Neural progenitor cell (in vitro differentiated cells): ENCODE data around the gene SRRM2. TPM values are rescaled to one million over a fixed set of nuclear protein-coding genes. Genes with fewer than 3 reads are reported as not detected.
A peak's percentile ranks its signal among the peaks of the same experiment; 100 is the strongest.

Experiments
- DNase-seq: peaks from one replicate; pipeline ENCODE4 v3.0.0-alpha.2; 2016; ENCODE audit warnings: low spot score
- H2AFZ ChIP-seq: fragments of 200-600 bp; sonication (generic); replicated peaks from 2 replicates; pipeline ENCODE4 v1.6.1; 2016; ENCODE audit warnings: antibody characterized with exemption
- H3F3A ChIP-seq: fragments of 200-600 bp; sonication (generic); 2 replicates; pipeline ENCODE4 v1.6.1; 2016; ENCODE audit warnings: antibody characterized with exemption, low read depth
- H3K27ac ChIP-seq: fragments of 200-600 bp; sonication (generic); 2 replicates; pipeline ENCODE4 v1.5.1; 2016; ENCODE audit warnings: mild to moderate bottlenecking
- H3K27me3 ChIP-seq: fragments of 200-600 bp; sonication (generic); 2 replicates; pipeline ENCODE4 v1.6.1; 2016; ENCODE audit warnings: mild to moderate bottlenecking, moderate library complexity
- H3K36me3 ChIP-seq: fragments of 200-600 bp; sonication (generic); 2 replicates; pipeline ENCODE4 v1.5.1; 2016
- H3K4me1 ChIP-seq: fragments of 200-600 bp; sonication (generic); 2 replicates; pipeline ENCODE4 v1.6.1; 2016; ENCODE audit warnings: mixed run types
- H3K4me2 ChIP-seq: fragments of 200-600 bp; sonication (generic); 2 replicates; pipeline ENCODE4 v1.6.1; 2016
- H3K4me3 ChIP-seq: fragments of 200-600 bp; sonication (generic); 2 replicates; pipeline ENCODE4 v1.5.1; 2016
- H3K79me2 ChIP-seq: fragments of 200-600 bp; sonication (generic); 2 replicates; pipeline ENCODE4 v1.6.1; 2016; ENCODE audit warnings: low read depth
- H3K9ac ChIP-seq: fragments of 200-600 bp; sonication (generic); 2 replicates; pipeline ENCODE4 v1.6.1; 2016
- H3K9me3 ChIP-seq: fragments of 200-600 bp; sonication (generic); 2 replicates; pipeline ENCODE4 v1.5.1; 2016; ENCODE audit warnings: low read depth
- H4K20me1 ChIP-seq: fragments of 200-600 bp; sonication (generic); 2 replicates; pipeline ENCODE4 v1.6.1; 2016; ENCODE audit warnings: low read depth
- H3K27ac Mint-ChIP-seq: 3 replicates; pipeline ENCODE4 v1.8.0; 2021; ENCODE audit warnings: mixed read lengths
- H3K27me3 Mint-ChIP-seq: 2 replicates; pipeline ENCODE4 v1.8.0; 2022; ENCODE audit warnings: low read depth, mild to moderate bottlenecking, inconsistent platforms, moderate library complexity, mixed read lengths; ENCODE audit not compliant: insufficient read depth
- H3K36me3 Mint-ChIP-seq: 3 replicates; pipeline ENCODE4 v1.8.0; 2021; ENCODE audit warnings: mixed read lengths
- H3K4me1 Mint-ChIP-seq: 3 replicates; pipeline ENCODE4 v1.8.0; 2021; ENCODE audit warnings: mixed read lengths
- H3K4me3 Mint-ChIP-seq: 3 replicates; pipeline ENCODE4 v1.8.0; 2021; ENCODE audit warnings: mild to moderate bottlenecking, moderate library complexity, mixed read lengths
- H3K9me3 Mint-ChIP-seq: 3 replicates; pipeline ENCODE4 v1.8.0; 2020; ENCODE audit warnings: mixed read lengths
- CTCF ChIP-seq: fragments of 200-600 bp; sonication (generic); IDR thresholded peaks from 2 replicates; pipeline ENCODE4 v1.5.1; 2017; ENCODE audit warnings: antibody characterized with exemption, mild to moderate bottlenecking
- EZH2 ChIP-seq: fragments of 200-600 bp; sonication (generic); IDR thresholded peaks from 2 replicates; pipeline ENCODE4 v1.6.1; 2017; ENCODE audit warnings: antibody characterized with exemption, mild to moderate bottlenecking, moderate library complexity
- EZH2phosphoT487 ChIP-seq: fragments of 200-600 bp; sonication (generic); IDR thresholded peaks from 2 replicates; pipeline ENCODE4 v1.6.1; 2017; ENCODE audit warnings: antibody characterized with exemption
- total RNA-seq: library from RNA; depleted of rRNA; stranded (reverse); fragments of >200 nt; gene quantifications from 2 replicates; pipeline ENCODE4 v1.2.3, GENCODE V29; 2015; ENCODE audit warnings: low replicate concordance

The SRRM2 gene
- total RNA-seq, 1 donor from 2014 or later = 82.3 TPM

DNA sequence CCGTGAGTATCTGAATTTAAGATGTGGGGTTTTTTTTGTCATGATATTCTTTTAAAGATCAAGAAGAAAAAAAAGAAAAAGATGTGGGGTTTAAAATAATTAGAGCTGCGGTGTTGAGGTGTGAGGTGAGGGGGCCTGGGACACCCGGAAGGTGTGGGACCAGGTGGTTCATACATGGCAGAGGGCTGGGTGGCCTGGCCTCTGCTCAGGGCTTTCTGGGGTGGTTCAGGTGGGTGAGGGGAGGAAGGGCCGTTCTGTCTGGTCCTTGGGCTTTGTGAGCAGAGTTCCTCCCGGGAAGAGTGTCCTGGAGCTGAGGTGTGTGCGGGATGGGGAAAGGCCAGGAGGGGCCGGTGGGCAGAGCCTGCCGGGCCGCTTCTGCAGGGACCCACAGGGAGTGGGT lies 37.4 kb upstream of the SRRM2 start:
- H3K9me3 Mint-ChIP-seq = no peaks in the 10 kb centered on the region
- peaks cover 2% of the 10 kb centered on the region for H3K4me1 Mint-ChIP-seq
- Histone ChIP-seq H3F3A (peaks cover 8% of the 10 kb centered on the region), H3K27ac (no peak overlapping the region), H3K4me3 (no peak overlapping the region), H2AFZ (no peak overlapping the region), H3K9me3 (no peaks in the 10 kb centered on the region), H3K9ac (no peak overlapping the region), H3K27me3 (peaks cover 15% of the 10 kb centered on the region), H4K20me1 (peaks cover 27% of the 10 kb centered on the region), H3K4me2 (peak overlapping the region; percentile 69), H3K36me3 (no peaks in the 10 kb centered on the region), H3K79me2 (no peaks in the 10 kb centered on the region), H3K4me1 (no peaks in the 10 kb centered on the region)
- TF ChIP-seq EZH2phosphoT487 (no peak), EZH2 (no peak), CTCF (no peak)
- peak overlapping the region; percentile 28 for H3K4me3 Mint-ChIP-seq
- no peaks in the 10 kb centered on the region for H3K36me3 Mint-ChIP-seq
- DNase-seq = no peak
- H3K27me3 Mint-ChIP-seq = peaks cover 11% of the 10 kb centered on the region
- no peak overlapping the region for H3K27ac Mint-ChIP-seq

DNA sequence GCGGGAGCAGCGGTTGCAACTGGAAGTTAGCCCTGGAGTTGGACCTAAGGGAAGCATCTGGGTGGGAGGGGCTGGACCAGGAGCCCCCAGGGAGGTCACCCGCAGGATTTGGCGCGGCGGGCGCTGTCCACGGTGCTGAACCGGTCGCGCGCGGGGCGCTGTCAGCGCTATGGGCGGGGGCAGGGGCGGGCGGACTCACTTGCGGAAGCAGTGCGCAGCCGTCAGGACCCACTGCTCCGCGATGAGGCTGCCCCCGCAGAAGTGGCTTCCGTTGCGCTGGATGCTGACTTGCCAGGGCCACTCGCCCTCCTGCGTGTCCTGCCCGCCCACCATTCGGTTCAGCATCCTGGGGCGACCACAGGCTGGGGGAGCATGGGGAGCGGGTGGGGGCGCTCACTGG lies 36.9 kb upstream of the SRRM2 start:
- Mint-ChIP-seq H3K4me1 (peaks cover 2% of the 10 kb centered on the region), H3K9me3 (no peaks in the 10 kb centered on the region), H3K27ac (no peak overlapping the region), H3K27me3 (peaks cover 11% of the 10 kb centered on the region), H3K4me3 (no peak overlapping the region), H3K36me3 (no peaks in the 10 kb centered on the region)
- peaks cover 12% of the 10 kb centered on the region for H3F3A ChIP-seq
- H3K27ac ChIP-seq = no peak overlapping the region
- peak; percentile 78 for DNase-seq
- H3K4me3 ChIP-seq = no peak overlapping the region
- peak overlapping the region; percentile 69 for H3K4me2 ChIP-seq
- peaks cover 27% of the 10 kb centered on the region for H4K20me1 ChIP-seq
- H3K9me3 ChIP-seq = no peaks in the 10 kb centered on the region
- H3K27me3 ChIP-seq = peaks cover 15% of the 10 kb centered on the region
- no peak overlapping the region for H2AFZ ChIP-seq
- no peaks in the 10 kb centered on the region for H3K4me1 ChIP-seq
- H3K9ac ChIP-seq = no peak overlapping the region
- H3K36me3 ChIP-seq = no peaks in the 10 kb centered on the region
- H3K79me2 ChIP-seq = no peaks in the 10 kb centered on the region
- TF ChIP-seq CTCF (no peak), EZH2 (no peak), EZH2phosphoT487 (no peak)

- Mint-ChIP-seq H3K4me1 (peaks cover 2% of the 10 kb centered on the region), H3K27ac (no peak overlapping the region), H3K36me3 (no peaks in the 10 kb centered on the region), H3K27me3 (peaks cover 11% of the 10 kb centered on the region), H3K9me3 (no peaks in the 10 kb centered on the region), H3K4me3 (no peak overlapping the region)
- peaks cover 27% of the 10 kb centered on the region for H4K20me1 ChIP-seq
- no peak overlapping the region for H3K9ac ChIP-seq
- no peaks in the 10 kb centered on the region for H3K36me3 ChIP-seq
- no peaks in the 10 kb centered on the region for H3K4me1 ChIP-seq
- no peaks in the 10 kb centered on the region for H3K79me2 ChIP-seq
- peaks cover 17% of the 10 kb centered on the region for H3F3A ChIP-seq
- no peak overlapping the region for H2AFZ ChIP-seq
- H3K9me3 ChIP-seq = no peaks in the 10 kb centered on the region
- no peak overlapping the region for H3K4me3 ChIP-seq
- no peak overlapping the region for H3K27ac ChIP-seq
- peaks cover 15% of the 10 kb centered on the region for H3K27me3 ChIP-seq
- peak overlapping the region; percentile 69 for H3K4me2 ChIP-seq
- TF ChIP-seq CTCF (no peak), EZH2phosphoT487 (no peak), EZH2 (no peak)
- DNase-seq = no peak
These were observed 36.2 kb upstream of the SRRM2 start for GRCh38 chr16:2715966-2716885.
